ENCODE results near the gene KCNG2.

Gene KCNG2

DNA sequence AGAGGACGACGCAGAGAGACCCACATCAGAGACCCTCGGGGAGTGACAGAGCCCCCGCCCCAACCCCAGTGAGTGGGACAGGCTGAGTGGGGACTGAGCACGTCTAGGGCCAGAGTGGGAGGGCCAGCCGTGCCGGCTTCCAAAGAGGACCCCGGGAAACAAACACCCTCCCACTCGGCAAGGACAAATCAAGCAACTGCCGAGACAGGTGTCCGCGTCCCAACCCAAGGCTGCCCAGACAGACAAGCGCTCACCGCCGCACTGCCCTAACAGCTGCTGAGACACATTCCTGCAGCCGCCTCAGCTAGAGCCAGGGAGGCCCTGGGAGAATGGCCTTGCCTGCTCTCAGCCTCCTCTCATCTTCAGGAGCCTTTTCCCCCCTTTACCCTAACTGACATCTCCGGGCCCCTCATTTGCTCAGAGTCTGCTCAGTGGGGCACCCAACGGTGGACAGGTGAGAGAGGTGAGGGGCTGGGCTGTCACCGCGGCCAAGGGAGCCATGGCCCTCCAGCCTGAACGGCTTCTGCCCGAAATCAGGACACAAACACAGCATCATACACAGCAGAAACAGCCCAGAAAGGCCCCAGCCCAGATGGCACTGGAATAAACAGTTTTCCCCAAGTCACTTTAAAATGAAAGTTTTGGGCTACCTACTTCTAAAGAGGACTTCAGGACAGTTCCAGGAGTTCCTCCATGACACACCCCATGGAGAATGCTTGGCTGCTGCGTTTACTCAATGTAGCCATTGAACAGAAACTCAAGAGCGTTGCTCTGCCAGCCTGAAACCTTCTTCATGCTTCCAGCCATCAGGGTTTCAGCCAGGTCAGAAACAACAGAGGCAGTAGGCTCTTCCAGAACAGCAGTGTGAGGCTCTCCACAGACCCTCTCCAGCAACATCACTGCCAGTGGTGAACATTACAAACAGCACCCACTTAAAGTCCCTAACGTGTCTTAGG is 130.1 kb downstream of the KCNG2 start:
- no peak for DNase-seq (ENCODE audit: low read depth)

DNA sequence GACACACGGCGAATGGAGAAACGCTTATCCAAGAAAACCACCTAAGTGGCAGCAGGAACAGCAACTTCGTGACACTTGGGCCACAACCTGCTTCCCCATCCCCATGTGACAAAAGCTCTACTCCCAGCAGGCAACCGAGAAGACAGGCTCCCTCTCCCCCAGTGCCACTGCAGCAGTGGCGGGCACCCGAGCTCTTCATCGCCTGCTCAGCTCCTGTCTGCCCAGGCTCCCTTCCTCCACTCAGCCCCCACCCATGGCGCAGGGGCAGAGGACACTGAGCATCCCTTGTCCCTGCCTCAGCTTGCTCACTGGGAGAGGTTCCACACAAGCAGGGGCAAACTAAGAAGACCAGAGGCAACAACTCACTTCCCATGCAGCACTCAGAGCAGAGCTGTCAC is 130.8 kb downstream of the KCNG2 start:
- no peak for DNase-seq (ENCODE audit: low read depth)

DNA sequence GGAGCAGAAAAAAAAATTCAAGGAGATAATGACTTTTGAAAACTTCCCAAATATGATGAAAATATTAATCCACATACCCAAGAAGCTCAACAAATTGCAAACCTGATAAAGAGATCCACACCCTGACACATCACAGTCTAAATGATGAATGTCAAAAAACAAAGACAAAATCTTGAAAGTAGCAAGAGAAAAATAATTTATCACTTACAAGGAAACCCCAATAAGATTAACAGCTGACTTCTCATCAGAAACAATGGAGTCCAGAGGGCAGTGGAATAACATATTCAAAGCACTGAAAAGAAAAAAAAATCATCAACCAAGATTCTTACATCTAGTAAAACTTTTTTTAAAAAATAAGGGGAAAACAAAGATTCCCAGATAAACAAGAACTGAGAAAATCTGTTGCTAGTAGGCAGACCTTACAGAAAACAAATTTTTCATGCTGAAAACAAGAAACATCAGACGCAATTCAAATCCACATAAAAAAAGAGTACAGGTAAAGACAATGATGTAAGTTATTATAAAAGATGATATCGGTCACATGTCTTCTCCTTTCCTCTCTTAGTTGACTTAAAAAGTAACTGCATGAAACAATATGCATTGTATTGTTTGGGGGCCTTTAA is 132.4 kb downstream of the KCNG2 start:
- no peak for DNase-seq (ENCODE audit: low read depth)

DNA sequence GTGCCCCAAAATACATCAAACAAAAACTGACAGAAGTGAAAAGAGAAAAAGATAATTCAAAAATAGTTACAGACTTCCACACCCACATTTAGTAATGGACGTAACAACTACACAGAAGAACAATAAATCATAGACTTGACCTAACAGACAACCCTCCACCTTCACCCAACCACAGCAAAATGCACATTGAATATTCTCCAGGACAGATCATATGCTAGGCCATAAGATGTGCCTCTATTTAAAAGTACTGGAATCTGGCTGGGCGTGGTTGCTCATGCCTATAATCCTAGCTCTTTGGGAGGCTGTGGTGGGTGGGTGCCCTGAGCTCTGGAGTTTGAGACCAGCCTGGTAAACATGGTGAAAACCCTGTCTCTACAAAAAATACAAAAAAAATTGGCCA is 133.7 kb downstream of the KCNG2 start:
- DNase-seq (ENCODE audit: low read depth): no peak

DNA sequence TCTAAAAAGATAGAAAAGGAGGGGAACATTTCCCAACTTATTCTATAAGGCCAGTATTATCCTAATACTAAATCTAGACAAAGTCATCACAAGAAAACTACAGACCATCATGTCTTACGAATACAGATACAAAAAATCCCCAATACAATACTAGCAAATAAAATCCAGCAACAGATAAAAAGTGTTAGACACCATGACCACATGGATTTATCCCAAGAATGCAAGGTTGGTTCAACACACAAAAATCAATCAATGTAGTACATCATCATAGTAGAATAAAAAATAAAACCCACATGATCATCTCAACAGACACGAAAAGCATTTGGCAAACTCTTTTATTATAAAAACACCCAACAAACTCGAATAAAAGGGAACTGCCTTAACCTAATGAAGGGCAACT is 135.2 kb downstream of the KCNG2 start:
- DNase-seq (ENCODE audit: low read depth): no peak

DNA sequence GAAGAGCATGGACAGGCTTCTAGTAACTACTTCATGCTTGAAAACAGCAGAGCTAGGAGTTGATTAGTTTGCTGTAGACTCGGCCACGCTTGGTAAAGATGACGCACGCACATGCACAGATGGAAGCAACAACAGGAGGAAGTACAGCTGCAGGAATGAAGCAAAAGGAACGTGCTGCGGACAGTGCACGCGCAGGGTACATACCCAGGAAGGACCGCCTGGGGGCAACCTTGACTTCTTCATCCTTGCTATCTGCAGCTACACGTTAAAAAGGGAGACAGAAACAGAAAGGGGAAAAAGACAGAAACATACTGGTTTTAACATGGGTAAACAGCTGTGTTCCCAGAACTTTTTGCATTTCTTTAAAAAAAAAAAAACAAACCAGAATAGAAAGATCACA is 136.0 kb downstream of the KCNG2 start:
- no peak for DNase-seq (ENCODE audit: low read depth)

DNA sequence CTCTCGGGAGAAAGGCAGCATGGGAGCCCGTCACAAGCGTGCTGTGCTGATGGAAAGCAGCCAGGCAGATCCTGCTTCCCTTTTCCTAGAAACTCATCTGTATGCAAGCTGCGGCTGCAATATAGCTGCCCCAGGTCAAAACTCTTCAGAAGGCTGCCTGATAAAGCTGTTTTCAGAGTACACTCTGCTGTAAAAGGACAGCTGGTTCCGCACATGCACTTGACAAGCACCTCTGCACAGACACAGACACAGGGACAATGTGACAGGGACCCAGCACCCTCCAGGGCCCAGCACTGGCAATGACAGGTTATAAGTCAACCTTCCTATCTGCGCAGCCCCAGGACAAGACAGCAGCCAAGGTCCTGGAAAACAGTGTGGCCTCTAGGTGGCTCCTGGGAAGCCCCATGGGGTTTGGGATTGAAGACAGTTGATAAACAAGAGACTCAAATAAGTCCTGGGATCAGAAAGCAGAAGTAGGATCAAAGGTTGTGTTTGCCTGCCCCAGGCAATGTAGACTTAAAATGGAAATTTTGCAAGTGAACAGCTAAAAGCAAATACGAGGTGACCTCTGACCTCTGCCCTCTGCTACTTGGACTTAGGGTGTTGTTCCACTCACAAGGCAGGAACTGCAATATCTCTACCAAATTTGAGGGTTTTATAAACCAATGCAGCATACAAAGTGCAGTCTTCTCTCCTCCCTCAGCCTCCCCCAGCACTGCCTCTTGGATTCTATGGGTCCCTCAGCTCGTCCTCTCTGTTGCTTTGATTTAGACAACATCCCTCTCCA is 136.8 kb downstream of the KCNG2 start:
- DNase-seq (ENCODE audit: low read depth): no peak

DNA sequence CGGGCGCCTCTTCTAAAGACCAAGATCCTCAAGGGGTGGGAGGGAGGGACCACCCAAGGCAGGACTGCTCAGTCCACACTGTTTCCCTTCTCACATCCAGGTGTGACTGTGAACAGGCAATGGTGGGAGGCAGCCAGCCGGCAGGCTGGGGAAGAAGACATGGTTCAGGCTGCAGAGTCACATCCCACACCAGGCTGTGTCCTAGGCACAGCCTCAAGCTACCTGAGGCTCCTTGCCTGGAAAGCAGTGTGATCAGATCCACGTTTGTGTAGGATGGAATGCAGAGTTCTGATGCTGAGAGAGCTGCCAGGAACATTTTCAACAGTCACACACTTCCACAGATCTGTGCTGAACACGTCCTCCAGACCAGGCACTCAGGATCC is 137.4 kb downstream of the KCNG2 start:
- DNase-seq (ENCODE audit: low read depth): no peak

DNA sequence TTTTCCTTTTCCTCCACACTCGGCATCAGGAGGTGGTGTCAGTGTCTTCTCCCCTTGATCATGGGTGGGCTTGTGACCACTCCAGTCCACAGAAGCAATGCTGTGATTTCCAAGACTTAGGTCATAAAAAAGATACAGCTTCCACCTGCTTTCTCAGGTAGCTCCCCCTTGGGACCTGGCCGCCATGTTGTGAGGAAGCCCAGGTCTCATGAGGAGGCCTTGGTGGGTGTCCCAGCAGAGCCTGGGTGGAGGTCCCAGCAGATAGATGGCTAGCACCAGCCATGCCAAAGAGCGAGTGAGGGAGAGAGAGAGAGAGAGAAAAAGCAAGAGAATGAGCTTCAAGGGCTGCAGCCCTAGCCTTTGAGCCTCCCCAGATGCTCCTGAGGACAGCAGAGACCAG is 137.8 kb downstream of the KCNG2 start:
- no peak for DNase-seq (ENCODE audit: low read depth)

DNA sequence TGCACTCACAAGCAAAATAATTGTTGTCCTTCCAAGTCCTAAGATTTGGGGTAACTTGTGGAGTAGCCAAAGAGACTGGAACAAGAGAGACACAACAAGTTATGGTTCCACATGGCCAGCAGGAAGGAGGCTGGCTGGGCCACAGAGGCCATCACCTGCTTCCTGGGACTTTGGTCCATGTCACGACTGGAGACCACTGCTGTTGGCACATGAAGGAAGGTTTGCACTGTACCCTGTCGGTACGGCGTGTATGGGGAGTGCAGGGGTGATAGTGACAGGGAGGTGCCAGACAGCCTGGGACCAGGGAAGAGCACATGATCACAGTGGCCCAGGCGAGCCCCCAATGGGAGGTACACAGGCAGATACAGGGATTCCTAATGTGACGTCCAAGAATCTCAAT is 138.2 kb downstream of the KCNG2 start:
- DNase-seq (ENCODE audit: low read depth): no peak

DNA sequence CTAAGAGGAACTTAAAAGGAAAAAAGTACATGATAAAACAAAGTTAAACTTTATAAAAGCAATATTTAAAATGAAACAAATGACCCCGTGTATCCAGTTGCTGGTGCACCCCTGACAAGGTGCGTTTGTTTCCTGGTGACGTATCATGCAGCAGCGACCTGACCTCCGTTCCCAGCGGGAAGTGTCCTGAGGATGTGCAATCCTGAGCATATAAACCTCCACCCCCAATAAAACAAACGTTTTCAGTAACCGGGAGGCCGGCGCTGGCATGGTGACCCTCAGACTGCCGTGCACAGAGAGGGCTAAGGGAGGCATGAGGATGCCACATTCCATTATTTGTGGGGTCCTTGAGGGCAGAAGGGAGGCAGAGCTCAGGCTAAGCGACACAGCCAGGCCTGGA is 138.9 kb downstream of the KCNG2 start:
- no peak for DNase-seq (ENCODE audit: low read depth)

DNA sequence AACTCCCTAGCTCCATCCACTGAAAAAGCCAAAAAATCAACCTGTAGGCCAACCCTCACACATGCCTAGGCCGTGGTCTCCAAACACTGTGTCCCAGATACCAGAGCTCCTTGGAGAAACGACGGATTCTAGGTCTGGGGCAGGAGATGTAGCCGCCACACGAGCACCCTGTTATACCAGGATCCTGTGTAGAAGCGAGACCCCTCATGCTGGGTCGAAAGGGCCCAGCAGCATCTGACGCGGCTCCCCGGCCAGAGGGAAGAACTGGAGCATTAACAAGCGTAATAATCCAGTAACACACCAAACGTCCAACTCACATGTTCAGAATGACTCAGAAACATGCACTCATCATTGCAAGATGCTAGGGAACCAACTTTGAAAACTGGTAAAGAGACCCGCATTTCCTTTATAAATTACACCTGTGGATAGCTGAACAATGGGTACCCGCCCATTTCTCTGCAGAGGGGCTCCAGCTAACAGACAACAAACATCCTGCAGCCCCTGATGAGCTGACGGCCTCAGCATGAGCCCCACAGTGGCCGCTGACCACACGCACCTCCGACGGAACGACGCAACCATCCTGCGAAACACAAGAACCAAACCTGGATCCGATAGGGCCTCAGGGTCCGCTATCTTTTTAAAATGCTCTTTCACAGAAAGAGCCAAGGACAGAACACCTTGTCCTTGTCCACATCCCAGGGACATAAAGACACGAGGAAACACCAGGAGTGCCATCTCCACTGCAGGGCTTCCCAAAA is 139.5 kb downstream of the KCNG2 start:
- DNase-seq (ENCODE audit: low read depth): no peak

DNA sequence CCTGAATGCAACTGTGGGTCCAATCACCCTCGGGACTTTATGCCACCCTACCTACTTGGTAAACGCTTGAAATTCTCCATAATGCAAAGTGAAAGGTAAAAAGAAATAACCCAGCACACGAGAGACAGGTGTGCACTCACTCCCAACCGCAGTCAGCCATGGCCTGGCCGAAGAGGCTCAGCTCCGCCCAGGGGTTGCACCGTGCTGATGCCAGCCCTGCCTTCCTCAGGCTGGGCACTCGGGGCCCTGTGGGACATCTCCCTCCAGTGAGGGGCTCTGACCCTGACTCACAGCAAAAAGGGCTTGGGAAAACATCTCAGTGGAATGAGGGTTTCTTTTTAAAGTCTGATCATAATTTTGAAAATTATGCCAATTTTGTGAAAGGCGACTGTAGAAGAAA is 140.5 kb downstream of the KCNG2 start:
- DNase-seq (ENCODE audit: low read depth): no peak

DNA sequence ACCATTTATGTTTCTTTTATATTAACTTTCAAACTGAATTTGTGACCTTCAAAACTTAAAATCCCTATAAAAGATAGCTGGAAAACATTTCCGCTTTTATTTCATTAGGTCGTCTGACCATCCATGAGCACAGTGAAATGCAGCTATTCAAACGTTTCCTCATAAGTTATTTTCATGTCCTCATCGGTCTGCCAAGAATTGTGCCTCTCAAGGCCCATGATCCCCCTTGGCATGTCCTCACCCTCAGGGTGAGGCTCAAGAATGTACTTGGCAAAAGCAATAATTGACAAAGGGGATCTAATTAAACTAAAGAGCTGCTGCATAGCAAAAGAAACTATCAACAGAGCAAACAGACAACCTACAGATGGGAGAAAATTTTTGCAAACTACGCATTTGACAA is 141.4 kb downstream of the KCNG2 start:
- DNase-seq (ENCODE audit: low read depth): peak; percentile 41

DNA sequence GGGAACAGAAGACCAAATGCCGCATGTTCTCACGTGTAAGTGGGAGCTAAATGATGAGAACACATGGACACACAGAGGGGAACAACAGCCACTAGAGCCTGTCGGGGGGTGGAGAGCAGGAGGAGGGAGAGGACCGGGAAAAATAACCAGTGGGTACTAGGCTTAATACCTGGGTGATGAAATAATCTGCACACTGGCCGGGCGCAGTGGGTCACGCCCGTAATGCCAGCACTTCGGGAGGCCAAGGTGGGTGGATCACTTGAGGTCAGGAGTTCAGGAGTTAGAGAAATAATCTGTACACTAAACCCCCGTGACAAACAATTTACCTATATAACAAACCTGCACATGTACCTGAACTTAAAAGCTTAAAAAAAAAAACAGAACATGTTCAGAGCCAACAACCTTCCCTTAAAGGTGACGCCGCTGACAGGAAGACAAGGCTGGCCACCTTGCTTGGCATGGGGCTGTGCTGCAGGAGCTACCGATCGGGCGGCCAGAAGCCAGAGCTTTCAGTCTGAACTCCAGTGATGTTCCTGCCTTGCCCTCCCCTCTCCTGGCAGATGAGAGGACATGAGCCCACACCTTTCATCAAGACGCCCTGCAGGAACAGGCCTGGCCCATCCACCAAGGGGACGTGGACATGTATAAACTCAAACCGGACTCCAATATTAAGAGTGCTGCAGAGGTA is 142.5 kb downstream of the KCNG2 start:
- DNase-seq (ENCODE audit: low read depth): no peak

DNA sequence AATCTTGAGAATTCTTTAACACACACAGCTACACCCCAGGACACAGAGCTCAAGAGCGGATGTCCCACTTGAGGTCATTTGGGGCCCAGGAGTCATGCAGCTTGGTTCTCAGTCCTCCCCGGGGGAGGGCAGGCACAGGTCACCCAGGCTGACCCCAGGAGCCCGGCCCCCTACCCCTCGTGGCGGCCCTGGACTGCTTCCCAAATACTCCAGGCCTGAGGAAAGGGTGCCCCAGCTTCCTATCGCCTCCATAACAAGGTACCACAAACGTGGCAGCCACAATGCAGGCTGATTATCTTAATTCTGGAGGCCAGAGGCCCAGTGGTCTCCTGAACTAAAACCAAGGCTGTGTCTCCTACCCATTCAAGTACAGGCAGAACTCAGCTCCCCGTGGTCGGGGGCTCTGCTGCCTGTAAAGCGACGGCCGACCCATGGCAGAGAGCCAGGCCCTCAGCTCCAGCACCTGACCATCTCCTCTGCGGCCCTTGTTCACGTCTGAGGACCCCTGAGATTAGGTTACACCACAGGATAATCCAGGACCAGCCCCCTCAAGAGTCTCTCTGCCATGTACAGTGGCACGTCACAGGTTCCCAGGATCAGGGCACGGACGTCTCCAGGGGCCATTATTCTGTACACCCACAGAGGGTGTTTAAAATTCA is 143.2 kb downstream of the KCNG2 start:
- DNase-seq (ENCODE audit: low read depth): no peak

DNA sequence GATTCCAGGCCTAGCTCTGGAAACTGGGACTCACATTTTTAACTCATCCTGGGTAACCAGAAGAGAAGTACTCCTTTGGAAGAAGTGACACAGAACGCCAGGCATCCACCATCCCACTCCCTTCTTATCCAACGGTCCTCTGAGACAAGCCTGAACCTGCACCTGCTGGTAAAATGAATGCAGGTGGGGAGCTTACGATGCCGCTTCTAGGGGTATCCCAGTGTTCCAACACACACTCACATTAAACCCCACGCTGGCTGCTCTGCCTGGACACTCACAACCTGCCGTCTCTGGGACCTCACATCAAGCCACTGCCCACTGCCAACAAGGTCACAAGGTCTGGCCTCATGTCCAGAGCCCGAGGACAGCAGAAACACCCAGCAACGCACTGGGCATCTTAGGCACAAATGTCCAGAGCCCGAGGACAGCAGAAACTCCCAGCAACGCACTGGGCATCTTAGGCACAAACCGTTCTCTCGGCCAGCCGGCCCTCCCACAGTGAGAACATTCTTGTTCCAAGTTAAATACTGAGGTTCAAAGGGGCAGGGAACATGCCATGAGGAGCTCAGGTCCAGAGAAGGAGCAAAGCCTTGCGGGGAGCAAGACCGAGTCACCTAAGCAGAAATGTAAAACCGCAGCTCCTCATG is 143.9 kb downstream of the KCNG2 start:
- no peak for DNase-seq (ENCODE audit: low read depth)

DNA sequence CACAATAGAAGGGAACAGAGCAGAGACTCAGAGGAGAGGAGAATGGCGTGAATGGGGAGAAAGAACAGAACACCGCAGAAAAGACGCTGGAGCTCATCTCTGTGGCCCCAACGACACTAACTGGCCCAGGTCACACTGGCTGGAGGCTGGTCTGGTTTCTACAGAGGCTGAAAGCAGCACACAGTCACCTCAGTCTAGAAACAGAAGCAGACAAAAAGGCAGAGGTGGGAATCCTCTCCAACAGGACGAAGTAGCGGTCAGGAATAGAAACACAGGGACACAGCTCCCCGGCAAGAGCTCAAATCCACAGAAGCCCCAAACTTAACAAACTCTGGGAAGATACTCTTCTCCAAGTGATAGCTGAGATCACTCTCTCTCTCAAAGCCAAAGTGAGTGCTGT is 144.5 kb downstream of the KCNG2 start:
- no peak for DNase-seq (ENCODE audit: low read depth)

DNA sequence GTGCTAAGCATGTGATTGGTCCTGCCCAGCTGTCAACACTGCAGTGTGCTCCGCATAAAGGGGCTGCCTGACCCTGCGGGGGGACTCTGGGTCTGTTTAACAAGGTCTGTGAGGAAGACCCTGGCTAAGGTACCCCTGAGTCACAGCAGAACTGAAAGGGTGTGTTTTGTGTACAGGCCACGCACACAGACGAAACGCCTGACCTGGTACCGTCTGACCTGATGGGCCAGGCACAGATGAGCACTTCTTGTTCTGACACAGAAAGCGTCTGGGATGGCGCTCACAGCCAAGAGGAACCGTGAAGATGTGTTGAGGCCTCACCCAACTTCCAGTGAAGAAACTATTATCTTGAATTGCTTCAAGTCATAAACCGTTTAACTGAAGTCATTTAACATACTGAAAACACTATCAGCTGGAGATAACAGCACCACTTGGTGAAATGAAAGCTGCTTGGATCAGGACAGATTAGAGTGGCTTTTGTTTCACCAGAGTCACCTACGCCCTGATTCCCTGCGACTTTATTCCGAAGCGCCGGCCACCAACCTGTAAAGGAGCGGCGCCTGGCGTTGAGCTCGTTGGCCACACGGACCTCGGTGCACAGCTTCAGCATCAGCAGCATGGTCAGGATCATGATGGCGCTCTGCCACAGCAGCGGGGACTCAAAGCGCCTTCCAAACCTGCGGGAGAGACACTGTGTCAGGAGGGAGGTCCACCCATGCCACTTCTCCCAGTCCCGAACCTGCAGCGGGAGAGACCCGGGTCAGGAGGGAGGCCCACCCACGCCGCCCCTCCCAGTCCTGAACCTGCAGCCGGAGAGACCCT is 145.3 kb downstream of the KCNG2 start:
- no peak for DNase-seq (ENCODE audit: low read depth)

All from fibroblast of gingiva (primary cell).